GM12801 (cell line): ENCODE data around the gene APEX1.

ENCODE experiments used
- CTCF ChIP-seq: IDR thresholded peaks from one replicate; pipeline ENCODE4 v1.5.1; 2011; ENCODE audit warnings: control low read depth; ENCODE audit not compliant: insufficient read length; ENCODE audit errors: extremely low read depth

Gene APEX1

GRCh38 chr14:20428010-20428365 is 27.0 kb upstream of the APEX1 start:
- TF ChIP-seq CTCF = no peak

- TF ChIP-seq CTCF = no peak
These were observed 26.2 kb upstream of the APEX1 start for GRCh38 chr14:20428802-20429201.

GRCh38 chr14:20429801-20430669 is 25.0 kb upstream of the APEX1 start:
- no peak for TF ChIP-seq CTCF

GRCh38 chr14:20434701-20435581 is 20.1 kb upstream of the APEX1 start:
- TF ChIP-seq CTCF = no peak

- TF ChIP-seq CTCF = no peak
These were observed 19.3 kb upstream of the APEX1 start, which contains the start of gene KLHL33 for GRCh38 chr14:20435582-20436362. Gene KLHL33, minus strand, starts transcription at chr14:20436166. Its CDS starts 355 bp downstream, at chr14:20435811.

GRCh38 chr14:20436363-20436755 is 18.7 kb upstream of the APEX1 start:
- no peak for TF ChIP-seq CTCF

- TF ChIP-seq CTCF = no peak
These were observed 16.4 kb upstream of the APEX1 start for GRCh38 chr14:20438664-20439063.
